ENCODE data around the gene P2RX7. TPM values are rescaled to one million over a fixed set of nuclear protein-coding genes. Genes with fewer than 3 reads are reported as not detected.
A peak's percentile ranks its signal among the peaks of the same experiment; 100 is the strongest.

The P2RX7 gene
- total RNA-seq, 4 donors from 2014 or later: 0.35 to 0.46 (median 0.41) TPM; not detected in 1

DNA sequence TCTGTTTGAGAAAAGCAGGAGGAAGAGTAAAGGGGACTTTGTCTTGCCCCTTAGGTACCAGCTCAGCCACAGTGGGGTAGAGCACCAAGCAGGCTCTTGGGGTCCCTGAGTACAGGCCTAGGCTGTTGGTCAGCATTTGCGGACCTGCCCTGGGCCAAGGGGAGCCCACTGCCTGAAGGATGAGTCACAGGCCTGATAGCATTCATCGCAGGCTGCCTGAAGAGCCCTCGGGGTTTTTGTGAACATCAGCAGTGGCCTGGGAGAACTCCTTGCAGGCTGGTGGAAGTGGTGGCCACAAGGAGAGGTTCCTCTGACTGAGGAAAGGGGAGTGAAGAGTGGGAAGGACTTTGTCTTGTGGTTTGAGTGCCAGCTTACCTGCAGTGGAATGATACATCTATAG lies 25.0 kb upstream of the P2RX7 start:
- H3K9me3 ChIP-seq: no peaks in the 10 kb centered on the region
- no peak overlapping the region for H3K27ac ChIP-seq
- no peak for TF ChIP-seq POLR2A (IDR thresholded peaks at IDR 0.05)
- no peak overlapping the region for H3K4me3 ChIP-seq
- H3K4me1 ChIP-seq: no peaks in the 10 kb centered on the region
- no peaks in the 10 kb centered on the region for H3K36me3 ChIP-seq
- in situ Hi-C loops (cut with MboI; ENCODE audit: low sequenced_read_pairs in 4 of 4): loop anchor here in 1 of 4 donors (25.0 kb wide), 1 partner anchor 470 kb away; the partner anchor contains the start of gene CABP1
- no peaks in the 10 kb centered on the region for H3K27me3 ChIP-seq
- intact Hi-C loops (cut with DNase I; ENCODE audit: low total_unique reads): no loop called here
- DNase-seq (no peak), ATAC-seq (no peak)

DNA sequence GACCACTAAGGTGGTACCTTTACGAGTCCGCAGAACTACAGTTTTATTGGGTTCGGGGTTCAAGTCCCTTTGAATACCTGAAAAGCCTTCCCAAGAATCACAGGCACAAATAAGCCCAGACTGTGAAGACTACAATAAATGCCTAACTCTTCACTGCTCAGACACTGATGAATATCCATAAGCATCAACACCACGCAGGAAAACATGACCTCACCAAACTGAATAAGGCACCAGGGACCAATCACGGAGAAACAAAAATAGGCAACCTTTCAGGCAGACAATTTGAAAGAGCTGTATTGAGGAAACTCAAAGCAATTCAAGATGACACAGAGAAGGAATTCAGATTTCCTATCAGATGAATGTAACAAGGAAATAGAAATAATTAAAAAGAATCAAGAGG lies 24.2 kb upstream of the P2RX7 start:
- Histone ChIP-seq H3K36me3 (no peaks in the 10 kb centered on the region), H3K4me3 (no peak overlapping the region), H3K27ac (no peak overlapping the region), H3K9me3 (no peaks in the 10 kb centered on the region), H3K27me3 (no peaks in the 10 kb centered on the region), H3K4me1 (no peaks in the 10 kb centered on the region)
- ATAC-seq (no peak), DNase-seq (no peak)
- in situ Hi-C loops (cut with MboI; ENCODE audit: low sequenced_read_pairs in 4 of 4) (loop anchor here in 1 of 4 donors (25.0 kb wide), 1 partner anchor 471 kb away; the partner anchor contains the start of gene CABP1), intact Hi-C loops (cut with DNase I; ENCODE audit: low total_unique reads) (no loop called here)
- TF ChIP-seq, protein P1, sequence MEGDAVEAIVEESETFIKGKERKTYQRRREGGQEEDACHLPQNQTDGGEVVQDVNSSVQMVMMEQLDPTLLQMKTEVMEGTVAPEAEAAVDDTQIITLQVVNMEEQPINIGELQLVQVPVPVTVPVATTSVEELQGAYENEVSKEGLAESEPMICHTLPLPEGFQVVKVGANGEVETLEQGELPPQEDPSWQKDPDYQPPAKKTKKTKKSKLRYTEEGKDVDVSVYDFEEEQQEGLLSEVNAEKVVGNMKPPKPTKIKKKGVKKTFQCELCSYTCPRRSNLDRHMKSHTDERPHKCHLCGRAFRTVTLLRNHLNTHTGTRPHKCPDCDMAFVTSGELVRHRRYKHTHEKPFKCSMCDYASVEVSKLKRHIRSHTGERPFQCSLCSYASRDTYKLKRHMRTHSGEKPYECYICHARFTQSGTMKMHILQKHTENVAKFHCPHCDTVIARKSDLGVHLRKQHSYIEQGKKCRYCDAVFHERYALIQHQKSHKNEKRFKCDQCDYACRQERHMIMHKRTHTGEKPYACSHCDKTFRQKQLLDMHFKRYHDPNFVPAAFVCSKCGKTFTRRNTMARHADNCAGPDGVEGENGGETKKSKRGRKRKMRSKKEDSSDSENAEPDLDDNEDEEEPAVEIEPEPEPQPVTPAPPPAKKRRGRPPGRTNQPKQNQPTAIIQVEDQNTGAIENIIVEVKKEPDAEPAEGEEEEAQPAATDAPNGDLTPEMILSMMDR (IDR thresholded peaks at IDR 0.05 in 4 of 5, conservative IDR thresholded peaks at IDR 0.05 in 1 of 5): no peak
- no peak for TF ChIP-seq POLR2A (IDR thresholded peaks at IDR 0.05)

DNA sequence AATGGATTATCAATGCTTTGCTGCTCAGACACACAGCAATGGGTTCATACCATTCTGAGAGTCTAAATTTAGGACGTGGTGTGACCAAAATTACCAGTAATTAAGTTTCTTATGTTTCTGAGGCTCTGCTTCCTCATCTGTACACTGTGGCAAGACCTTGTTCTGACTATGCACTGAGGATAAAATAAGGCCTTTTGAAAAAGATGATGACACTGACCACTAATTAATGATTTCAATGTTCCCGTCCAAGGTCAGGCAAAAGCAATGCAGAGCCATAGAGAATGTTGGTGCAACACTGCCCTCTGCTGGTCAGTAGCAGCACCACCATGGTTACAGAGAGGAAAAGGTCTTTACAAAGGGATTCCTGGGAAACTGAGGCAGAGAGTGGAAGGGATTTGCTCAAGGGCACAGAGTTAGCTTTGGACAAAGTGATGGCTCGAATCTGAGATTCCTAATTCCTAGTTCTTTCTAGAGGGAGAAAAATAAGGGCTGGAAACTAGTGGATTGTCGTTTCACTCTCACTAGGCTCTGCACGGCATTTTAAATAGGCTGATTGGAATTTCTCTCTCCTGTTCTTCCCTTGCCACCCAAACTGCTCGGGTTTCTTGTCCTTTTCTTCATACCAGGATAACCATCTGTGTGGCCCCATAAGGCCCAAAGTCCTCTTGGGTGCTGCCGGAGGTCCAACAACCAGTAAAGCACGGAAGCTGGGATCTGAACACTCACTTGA lies 22.3 kb upstream of the P2RX7 start:
- Histone ChIP-seq H3K4me1 (no peaks in the 10 kb centered on the region), H3K27me3 (no peaks in the 10 kb centered on the region), H3K36me3 (no peaks in the 10 kb centered on the region), H3K27ac (no peak overlapping the region), H3K9me3 (no peaks in the 10 kb centered on the region), H3K4me3 (no peak overlapping the region)
- in situ Hi-C loops (cut with MboI; ENCODE audit: low sequenced_read_pairs in 4 of 4) (loop anchor here in 1 of 4 donors (25.0 kb wide), 1 partner anchor 473 kb away; the partner anchor contains the start of gene CABP1), intact Hi-C loops (cut with DNase I; ENCODE audit: low total_unique reads) (loop anchor here (1.0 kb wide), 1 partner anchor 527 kb away; no protein-coding TSS in a partner anchor)
- no peak for TF ChIP-seq POLR2A (IDR thresholded peaks at IDR 0.05)
- TF ChIP-seq, protein P1 (IDR thresholded peaks at IDR 0.05 in 4 of 5, conservative IDR thresholded peaks at IDR 0.05 in 1 of 5): peak; percentile 72 to 91 (median 81)
- ATAC-seq: peak; percentile 56 to 77
- DNase-seq: peak; percentile 24 to 26

DNA sequence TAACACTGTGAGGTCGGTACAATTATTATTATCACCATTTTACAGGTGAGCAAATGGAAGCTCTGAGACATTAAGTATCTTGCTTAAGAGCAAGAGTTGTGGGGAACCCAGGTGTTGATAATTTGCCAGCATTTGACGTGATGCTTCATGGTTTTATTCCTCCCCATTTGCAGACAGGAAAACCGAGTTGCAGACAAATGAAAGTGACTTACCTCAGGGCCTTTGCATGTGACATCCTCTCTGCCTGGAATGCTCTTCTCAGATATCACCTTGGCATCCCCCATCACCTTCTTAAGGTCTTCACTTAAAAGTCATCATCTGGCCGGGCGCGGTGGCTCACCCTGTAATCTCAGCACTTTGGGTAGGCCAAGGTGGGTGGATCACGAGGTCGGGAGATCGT lies 21.0 kb upstream of the P2RX7 start:
- Histone ChIP-seq H3K4me1 (no peaks in the 10 kb centered on the region), H3K9me3 (no peaks in the 10 kb centered on the region), H3K27ac (no peak overlapping the region), H3K4me3 (no peak overlapping the region), H3K36me3 (no peaks in the 10 kb centered on the region), H3K27me3 (no peaks in the 10 kb centered on the region)
- in situ Hi-C loops (cut with MboI; ENCODE audit: low sequenced_read_pairs in 4 of 4): loop anchor here in 1 of 4 donors (25.0 kb wide), 1 partner anchor 474 kb away; the partner anchor contains the start of gene CABP1
- no peak for ATAC-seq
- TF ChIP-seq POLR2A (IDR thresholded peaks at IDR 0.05): no peak
- TF ChIP-seq, protein P1 (IDR thresholded peaks at IDR 0.05 in 4 of 5, conservative IDR thresholded peaks at IDR 0.05 in 1 of 5): no peak
- intact Hi-C loops (cut with DNase I; ENCODE audit: low total_unique reads): no loop called here
- DNase-seq: no peak

DNA sequence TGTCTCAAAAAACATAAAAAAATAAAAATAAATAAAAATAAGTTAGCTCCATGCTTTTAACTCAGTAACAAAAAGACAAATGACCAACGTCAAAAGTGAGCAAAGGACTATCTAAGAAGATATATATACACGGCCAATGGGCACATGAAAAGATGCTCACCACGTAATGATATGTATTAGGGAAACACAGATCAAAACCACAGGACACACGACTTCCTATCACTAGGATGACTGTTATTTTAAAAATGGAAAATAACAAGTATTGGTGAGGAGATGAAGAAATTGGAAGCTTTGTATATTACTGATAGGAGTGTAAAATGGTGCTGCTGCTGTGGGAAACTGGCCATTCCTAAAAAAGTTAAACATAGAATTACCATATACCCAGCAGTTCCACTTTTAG lies 20.2 kb upstream of the P2RX7 start:
- intact Hi-C loops (cut with DNase I; ENCODE audit: low total_unique reads) (no loop called here), in situ Hi-C loops (cut with MboI; ENCODE audit: low sequenced_read_pairs in 4 of 4) (loop anchor here in 1 of 4 donors (25.0 kb wide), 1 partner anchor 475 kb away; the partner anchor contains the start of gene CABP1)
- TF ChIP-seq POLR2A (IDR thresholded peaks at IDR 0.05): no peak
- TF ChIP-seq, protein P1 (IDR thresholded peaks at IDR 0.05 in 4 of 5, conservative IDR thresholded peaks at IDR 0.05 in 1 of 5): no peak

More for the DNA sequence above, 20.2 kb upstream of the P2RX7 start:
- no peak for ATAC-seq
- H3K27me3 ChIP-seq: no peaks in the 10 kb centered on the region
- H3K4me1 ChIP-seq: no peaks in the 10 kb centered on the region
- DNase-seq: no peak
- H3K27ac ChIP-seq: no peak overlapping the region
- H3K36me3 ChIP-seq: no peaks in the 10 kb centered on the region
- H3K9me3 ChIP-seq: no peaks in the 10 kb centered on the region
- H3K4me3 ChIP-seq: no peak overlapping the region

All from gastrocnemius medialis (tissue), 4 donors.